WTC11 (cell line): ENCODE data around the gene TOR1A. TPM values are rescaled to one million over a fixed set of nuclear protein-coding genes. Genes with fewer than 3 reads are reported as not detected.

Source experiments
- ATAC-seq: fragments of 200-7000 bp; cut with Tn5 transposase; 2 replicates; pipeline ENCODE4 v1.10.0; 2021; ENCODE audit warnings: mild to moderate bottlenecking, moderate library complexity
- CTCF ChIA-PET: fragments of 300-600 bp; sonication (Branson Sonifier 250); formaldehyde crosslinking; loops from one replicate; lab custom pipeline; 2021; ENCODE audit warnings: antibody characterized with exemption; lab: Charles Lee
- POLR2A ChIA-PET: fragments of 350-600 bp; sonication (Branson Sonifier 250); formaldehyde crosslinking; loops from one replicate; lab custom pipeline; 2021; ENCODE audit warnings: antibody characterized with exemption; lab: Charles Lee
- DNase-seq: peaks from one replicate; pipeline ENCODE4 v3.0.0; 2021; ENCODE audit warnings: low spot score
- H3K27ac Mint-ChIP-seq: 2 replicates; pipeline ENCODE4 v1.8.0; 2021; ENCODE audit warnings: mixed read lengths
- H3K27me3 Mint-ChIP-seq: 2 replicates; pipeline ENCODE4 v1.8.0; 2021; ENCODE audit warnings: low read depth, mild to moderate bottlenecking, moderate library complexity, mixed read lengths
- H3K36me3 Mint-ChIP-seq: 2 replicates; pipeline ENCODE4 v1.8.0; 2021; ENCODE audit warnings: mixed read lengths
- H3K4me1 Mint-ChIP-seq: 2 replicates; pipeline ENCODE4 v1.8.0; 2022; ENCODE audit warnings: mixed read lengths
- H3K4me3 Mint-ChIP-seq: 2 replicates; pipeline ENCODE4 v1.8.0; 2021; ENCODE audit warnings: mild to moderate bottlenecking, moderate library complexity, mixed read lengths
- H3K9me3 Mint-ChIP-seq: 2 replicates; pipeline ENCODE4 v1.8.0; 2021; ENCODE audit warnings: mixed read lengths
- CBFB ChIP-seq: sonication (generic); formaldehyde crosslinking; IDR thresholded peaks from 2 replicates; pipeline ENCODE4 v1.8.1; 2022; ENCODE audit warnings: mild to moderate bottlenecking, low read depth, missing genetic modification reagents
- FOXP1 ChIP-seq: sonication (generic); formaldehyde crosslinking; IDR thresholded peaks from 2 replicates; pipeline ENCODE4 v1.8.0; 2022; ENCODE audit warnings: missing genetic modification reagents, mild to moderate bottlenecking, moderate library complexity, borderline replicate concordance
- JAZF1 ChIP-seq: fragments of 250-450 bp; sonication (Bioruptor Pico); IDR thresholded peaks from 2 replicates; pipeline ENCODE4 v1.9.0; 2021; ENCODE audit warnings: moderate library complexity, mild to moderate bottlenecking, inconsistent platforms
- JUN ChIP-seq: sonication (generic); formaldehyde crosslinking; IDR thresholded peaks from 2 replicates; pipeline ENCODE4 v1.8.0; 2023; ENCODE audit warnings: mild to moderate bottlenecking, missing genetic modification reagents
- NR1H2 ChIP-seq: sonication (generic); formaldehyde crosslinking; IDR thresholded peaks from 2 replicates; pipeline ENCODE4 v1.9.0; 2021; ENCODE audit warnings: mild to moderate bottlenecking, moderate library complexity, missing genetic modification reagents
- PRRX2 ChIP-seq: fragments of 250-450 bp; sonication (Bioruptor Pico); IDR thresholded peaks from 2 replicates; pipeline ENCODE4 v1.8.0; 2021; ENCODE audit warnings: mild to moderate bottlenecking
- SOX15 ChIP-seq: fragments of 250-450 bp; sonication (Bioruptor Pico); IDR thresholded peaks from 2 replicates; pipeline ENCODE4 v1.9.0; 2021; ENCODE audit warnings: mild to moderate bottlenecking
- ZBTB21 ChIP-seq: sonication (generic); formaldehyde crosslinking; IDR thresholded peaks from 2 replicates; pipeline ENCODE4 v1.8.1; 2023; ENCODE audit warnings: mild to moderate bottlenecking, missing genetic modification reagents, borderline replicate concordance
- ZNF138 ChIP-seq: sonication (generic); formaldehyde crosslinking; conservative IDR thresholded peaks from 2 replicates; pipeline ENCODE4 v1.8.1; 2022; ENCODE audit warnings: mild to moderate bottlenecking, moderate library complexity, missing genetic modification reagents
- ZNF263 ChIP-seq: sonication (generic); formaldehyde crosslinking; IDR thresholded peaks from 2 replicates; pipeline ENCODE4 v1.8.1; 2022; ENCODE audit warnings: low read depth, mild to moderate bottlenecking, moderate library complexity, missing genetic modification reagents
- ZNF423 ChIP-seq: fragments of 250-450 bp; sonication (Bioruptor Pico); IDR thresholded peaks from 2 replicates; pipeline ENCODE4 v2.1.2; 2022; ENCODE audit warnings: mild to moderate bottlenecking, moderate library complexity
- total RNA-seq: library from RNA; stranded (reverse); gene quantifications from 3 replicates; pipeline ENCODE4 v1.2.3, GENCODE V29; 2021
- TF ChIP-seq, protein P1 (sequence below): sonication (generic); formaldehyde crosslinking; IDR thresholded peaks from 2 replicates; pipeline ENCODE4 v1.8.1; 2023; ENCODE audit warnings: mild to moderate bottlenecking, missing genetic modification reagents, moderate library complexity
- TF ChIP-seq, protein P2 (sequence below): fragments of 250-450 bp; sonication (Bioruptor Pico); IDR thresholded peaks from 2 replicates; pipeline ENCODE4 v1.9.0; 2021; ENCODE audit warnings: mild to moderate bottlenecking
- TF ChIP-seq, protein P3 (sequence below): sonication (generic); formaldehyde crosslinking; IDR thresholded peaks from 2 replicates; pipeline ENCODE4 v1.8.1; 2023; ENCODE audit warnings: mild to moderate bottlenecking, missing genetic modification reagents
- TF ChIP-seq, protein P4 (sequence below): sonication (generic); formaldehyde crosslinking; IDR thresholded peaks from 2 replicates; pipeline ENCODE4 v1.8.0; 2022; ENCODE audit warnings: mild to moderate bottlenecking, missing genetic modification reagents
- TF ChIP-seq, protein P5 (sequence below): fragments of 250-450 bp; sonication (Bioruptor Pico); IDR thresholded peaks from 2 replicates; pipeline ENCODE4 v1.9.0; 2021; ENCODE audit warnings: moderate library complexity, mild to moderate bottlenecking, inconsistent platforms, borderline replicate concordance
- TF ChIP-seq, protein P6 (sequence below): sonication (generic); formaldehyde crosslinking; conservative IDR thresholded peaks from 2 replicates; pipeline ENCODE4 v1.8.1; 2023; ENCODE audit warnings: mild to moderate bottlenecking, low read depth, missing genetic modification reagents, moderate library complexity
- TF ChIP-seq, protein P7 (sequence below): sonication (generic); formaldehyde crosslinking; IDR thresholded peaks from 2 replicates; pipeline ENCODE4 v1.8.0; 2022; ENCODE audit warnings: mild to moderate bottlenecking, missing genetic modification reagents
- TF ChIP-seq, protein P8 (sequence below): sonication (generic); formaldehyde crosslinking; IDR thresholded peaks from 2 replicates; pipeline ENCODE4 v1.8.0; 2023; ENCODE audit warnings: missing genetic modification reagents

TOR1A gene
- total RNA-seq, 1 experiment from 2014 or later = 32.7 TPM

DNA sequence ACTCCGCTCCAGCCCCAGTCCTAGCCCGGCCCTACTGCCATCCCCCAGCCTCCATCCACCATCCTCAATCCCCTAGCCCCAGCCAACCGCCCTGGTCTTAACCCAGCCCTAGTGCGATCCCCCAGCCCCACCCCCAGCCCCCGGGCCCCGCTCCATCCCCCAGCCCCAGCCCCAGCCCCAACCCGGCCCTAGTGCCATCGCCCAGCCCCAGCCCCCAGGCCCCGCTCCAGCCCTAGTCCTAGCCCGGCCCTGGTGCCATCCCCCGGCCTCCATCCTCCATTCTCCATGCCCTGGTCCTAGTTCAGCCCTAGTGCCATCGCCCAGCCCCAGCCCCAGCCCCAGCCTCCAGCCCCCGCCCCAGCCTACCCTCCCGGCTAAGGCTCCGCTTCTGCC is 398 bp downstream of the TOR1A start:
- TF ChIP-seq JUN (CRISPR knock-in tag) = no peak
- no peak for TF ChIP-seq JAZF1 (CRISPR knock-in tag)
- TF ChIP-seq, all 79 proteins: peak for 0
- peaks cover 24% of the 10 kb centered on the region for H3K36me3 Mint-ChIP-seq
- CTCF ChIA-PET = no interaction called here
- H3K9me3 Mint-ChIP-seq = no peaks in the 10 kb centered on the region
- no peaks in the 10 kb centered on the region for H3K27me3 Mint-ChIP-seq
- H3K4me3 Mint-ChIP-seq = peak overlapping the region; percentile 77
- DNase-seq (no peak), ATAC-seq (peak; percentile 44)
- H3K27ac Mint-ChIP-seq = no peak overlapping the region
- peaks cover 9% of the 10 kb centered on the region for H3K4me1 Mint-ChIP-seq
- POLR2A ChIA-PET = interaction anchor here (1.4 kb wide), 1 partner anchor 12 kb away, joined by 3 read pairs; the partner anchor contains the start of genes C9orf78 and USP20

DNA sequence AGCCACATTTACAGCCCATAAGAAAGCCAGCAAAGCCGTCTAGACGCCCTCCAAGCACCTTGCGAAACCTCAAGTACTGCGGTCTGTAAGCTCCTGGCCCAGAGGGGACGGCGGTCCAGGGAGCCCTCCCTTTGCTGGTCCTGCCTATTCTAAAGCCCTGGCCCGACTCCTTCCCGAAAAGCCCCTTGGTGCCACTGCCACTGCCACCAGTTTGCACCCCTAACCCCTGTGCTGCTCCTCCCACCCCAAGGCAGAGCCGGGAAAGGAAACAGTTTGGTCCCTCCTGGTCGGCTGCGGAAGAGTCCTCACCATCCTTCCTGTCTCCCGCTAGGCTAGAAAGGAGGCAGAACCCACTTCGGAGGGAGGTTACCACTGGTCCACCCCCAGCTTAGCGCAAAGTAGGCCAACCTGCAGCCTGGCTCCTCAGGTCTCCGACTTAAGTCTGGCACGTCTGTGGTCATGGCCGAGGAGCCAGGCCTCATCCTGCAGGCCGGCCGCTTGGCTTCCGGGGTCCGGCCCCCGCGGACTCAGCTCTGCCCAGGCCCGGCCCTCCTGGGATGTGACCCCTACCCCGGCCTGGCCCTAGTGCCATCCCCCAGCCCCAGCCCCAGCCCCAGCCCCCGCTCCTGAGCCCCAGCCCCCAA is 916 bp downstream of the TOR1A start:
- H3K4me1 Mint-ChIP-seq = peaks cover 9% of the 10 kb centered on the region
- H3K9me3 Mint-ChIP-seq = no peaks in the 10 kb centered on the region
- POLR2A ChIA-PET = interaction anchor here (0.6 to 1.4 kb wide), 4 partner anchors 12 to 1159 kb away, joined by 3 to 9 read pairs (median 6); partner anchors contain the start of genes C9orf78, FNBP1 and USP20
- H3K27me3 Mint-ChIP-seq = no peaks in the 10 kb centered on the region
- CTCF ChIA-PET = interaction anchor here (0.8 kb wide), 1 partner anchor 33 kb away, joined by 3 read pairs; no protein-coding TSS in a partner anchor
- peak overlapping the region; percentile 69 for H3K27ac Mint-ChIP-seq
- ATAC-seq (peak; percentile 33), DNase-seq (peak; percentile 19)
- H3K4me3 Mint-ChIP-seq = peak overlapping the region; percentile 77
- TF ChIP-seq, protein P1, sequence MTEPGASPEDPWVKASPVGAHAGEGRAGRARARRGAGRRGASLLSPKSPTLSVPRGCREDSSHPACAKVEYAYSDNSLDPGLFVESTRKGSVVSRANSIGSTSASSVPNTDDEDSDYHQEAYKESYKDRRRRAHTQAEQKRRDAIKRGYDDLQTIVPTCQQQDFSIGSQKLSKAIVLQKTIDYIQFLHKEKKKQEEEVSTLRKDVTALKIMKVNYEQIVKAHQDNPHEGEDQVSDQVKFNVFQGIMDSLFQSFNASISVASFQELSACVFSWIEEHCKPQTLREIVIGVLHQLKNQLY (CRISPR knock-in tag) = no peak
- TF ChIP-seq, protein P2, sequence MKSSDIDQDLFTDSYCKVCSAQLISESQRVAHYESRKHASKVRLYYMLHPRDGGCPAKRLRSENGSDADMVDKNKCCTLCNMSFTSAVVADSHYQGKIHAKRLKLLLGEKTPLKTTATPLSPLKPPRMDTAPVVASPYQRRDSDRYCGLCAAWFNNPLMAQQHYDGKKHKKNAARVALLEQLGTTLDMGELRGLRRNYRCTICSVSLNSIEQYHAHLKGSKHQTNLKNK = no peak
- peak; percentile 54; the same call in 1 of the 2 replicates for TF ChIP-seq FOXP1 (CRISPR knock-in tag)
- H3K36me3 Mint-ChIP-seq = peaks cover 26% of the 10 kb centered on the region

DNA sequence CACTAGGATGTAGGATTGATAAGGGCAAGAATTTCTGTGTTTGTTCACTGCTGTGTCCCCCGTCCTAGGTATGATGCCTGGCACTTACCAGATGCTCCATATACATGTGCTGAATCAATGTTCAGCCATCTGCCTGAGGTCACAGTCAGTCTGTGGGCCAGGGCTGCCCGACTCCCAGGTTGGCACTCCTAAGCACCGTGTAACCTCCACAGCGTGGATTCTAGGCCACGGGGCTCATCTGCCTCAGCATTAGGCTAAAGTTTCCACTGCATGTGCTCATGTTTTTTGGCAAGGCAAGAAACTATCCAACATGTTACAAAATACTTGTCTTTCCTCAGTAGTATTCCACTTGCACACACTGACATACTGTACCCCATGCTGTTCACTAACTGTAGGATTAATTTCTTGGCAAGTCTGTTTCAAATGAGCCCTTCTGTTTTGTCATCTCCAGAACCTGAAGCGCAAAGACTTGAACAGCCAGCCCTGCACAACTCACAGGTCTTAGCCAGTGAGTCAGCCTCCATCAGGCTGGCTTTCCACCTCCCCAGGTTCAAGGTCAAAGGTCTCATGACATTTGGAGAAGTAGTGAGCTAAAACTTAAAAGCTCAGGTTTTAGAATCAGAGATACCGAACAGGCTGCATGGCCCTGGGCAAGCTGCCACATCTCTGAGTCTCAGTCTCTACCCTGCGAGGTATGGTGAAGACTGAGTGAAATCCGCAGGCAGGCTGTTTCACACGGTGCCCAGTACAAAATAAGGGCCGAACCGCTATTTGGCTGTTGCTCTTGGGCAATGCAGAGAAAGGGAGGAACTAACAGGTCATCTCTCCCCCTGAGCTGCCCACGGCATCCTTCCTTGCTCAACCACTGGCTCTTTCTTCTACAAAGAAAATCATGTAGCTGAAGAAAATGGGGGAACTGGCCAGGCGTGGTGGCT is 7.2 kb downstream of the TOR1A start:
- Mint-ChIP-seq H3K4me3 (no peak overlapping the region), H3K36me3 (peaks cover 60% of the 10 kb centered on the region), H3K4me1 (no peaks in the 10 kb centered on the region), H3K9me3 (no peaks in the 10 kb centered on the region), H3K27me3 (no peaks in the 10 kb centered on the region), H3K27ac (no peak overlapping the region)
- DNase-seq (no peak), ATAC-seq (no peak)
- CTCF ChIA-PET = no interaction called here
- POLR2A ChIA-PET = no interaction called here
- TF ChIP-seq, protein P3, sequence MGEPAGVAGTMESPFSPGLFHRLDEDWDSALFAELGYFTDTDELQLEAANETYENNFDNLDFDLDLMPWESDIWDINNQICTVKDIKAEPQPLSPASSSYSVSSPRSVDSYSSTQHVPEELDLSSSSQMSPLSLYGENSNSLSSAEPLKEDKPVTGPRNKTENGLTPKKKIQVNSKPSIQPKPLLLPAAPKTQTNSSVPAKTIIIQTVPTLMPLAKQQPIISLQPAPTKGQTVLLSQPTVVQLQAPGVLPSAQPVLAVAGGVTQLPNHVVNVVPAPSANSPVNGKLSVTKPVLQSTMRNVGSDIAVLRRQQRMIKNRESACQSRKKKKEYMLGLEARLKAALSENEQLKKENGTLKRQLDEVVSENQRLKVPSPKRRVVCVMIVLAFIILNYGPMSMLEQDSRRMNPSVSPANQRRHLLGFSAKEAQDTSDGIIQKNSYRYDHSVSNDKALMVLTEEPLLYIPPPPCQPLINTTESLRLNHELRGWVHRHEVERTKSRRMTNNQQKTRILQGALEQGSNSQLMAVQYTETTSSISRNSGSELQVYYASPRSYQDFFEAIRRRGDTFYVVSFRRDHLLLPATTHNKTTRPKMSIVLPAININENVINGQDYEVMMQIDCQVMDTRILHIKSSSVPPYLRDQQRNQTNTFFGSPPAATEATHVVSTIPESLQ (CRISPR knock-in tag) = no peak
- TF ChIP-seq ZNF138 (CRISPR knock-in tag) = no peak
- TF ChIP-seq ZNF423 = no peak
- TF ChIP-seq CBFB (CRISPR knock-in tag) = no peak
- TF ChIP-seq, protein P4, sequence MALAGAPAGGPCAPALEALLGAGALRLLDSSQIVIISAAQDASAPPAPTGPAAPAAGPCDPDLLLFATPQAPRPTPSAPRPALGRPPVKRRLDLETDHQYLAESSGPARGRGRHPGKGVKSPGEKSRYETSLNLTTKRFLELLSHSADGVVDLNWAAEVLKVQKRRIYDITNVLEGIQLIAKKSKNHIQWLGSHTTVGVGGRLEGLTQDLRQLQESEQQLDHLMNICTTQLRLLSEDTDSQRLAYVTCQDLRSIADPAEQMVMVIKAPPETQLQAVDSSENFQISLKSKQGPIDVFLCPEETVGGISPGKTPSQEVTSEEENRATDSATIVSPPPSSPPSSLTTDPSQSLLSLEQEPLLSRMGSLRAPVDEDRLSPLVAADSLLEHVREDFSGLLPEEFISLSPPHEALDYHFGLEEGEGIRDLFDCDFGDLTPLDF (CRISPR knock-in tag) = no peak
- no peak for TF ChIP-seq ZNF263 (CRISPR knock-in tag)
- no peak for TF ChIP-seq SOX15 (CRISPR knock-in tag)
- no peak for TF ChIP-seq PRRX2 (CRISPR knock-in tag)
- TF ChIP-seq, protein P5, sequence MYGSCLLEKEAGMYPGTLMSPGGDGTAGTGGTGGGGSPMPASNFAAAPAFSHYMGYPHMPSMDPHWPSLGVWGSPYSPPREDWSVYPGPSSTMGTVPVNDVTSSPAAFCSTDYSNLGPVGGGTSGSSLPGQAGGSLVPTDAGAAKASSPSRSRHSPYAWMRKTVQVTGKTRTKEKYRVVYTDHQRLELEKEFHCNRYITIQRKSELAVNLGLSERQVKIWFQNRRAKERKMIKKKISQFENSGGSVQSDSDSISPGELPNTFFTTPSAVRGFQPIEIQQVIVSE (CRISPR knock-in tag) = no peak
- TF ChIP-seq, protein P6, sequence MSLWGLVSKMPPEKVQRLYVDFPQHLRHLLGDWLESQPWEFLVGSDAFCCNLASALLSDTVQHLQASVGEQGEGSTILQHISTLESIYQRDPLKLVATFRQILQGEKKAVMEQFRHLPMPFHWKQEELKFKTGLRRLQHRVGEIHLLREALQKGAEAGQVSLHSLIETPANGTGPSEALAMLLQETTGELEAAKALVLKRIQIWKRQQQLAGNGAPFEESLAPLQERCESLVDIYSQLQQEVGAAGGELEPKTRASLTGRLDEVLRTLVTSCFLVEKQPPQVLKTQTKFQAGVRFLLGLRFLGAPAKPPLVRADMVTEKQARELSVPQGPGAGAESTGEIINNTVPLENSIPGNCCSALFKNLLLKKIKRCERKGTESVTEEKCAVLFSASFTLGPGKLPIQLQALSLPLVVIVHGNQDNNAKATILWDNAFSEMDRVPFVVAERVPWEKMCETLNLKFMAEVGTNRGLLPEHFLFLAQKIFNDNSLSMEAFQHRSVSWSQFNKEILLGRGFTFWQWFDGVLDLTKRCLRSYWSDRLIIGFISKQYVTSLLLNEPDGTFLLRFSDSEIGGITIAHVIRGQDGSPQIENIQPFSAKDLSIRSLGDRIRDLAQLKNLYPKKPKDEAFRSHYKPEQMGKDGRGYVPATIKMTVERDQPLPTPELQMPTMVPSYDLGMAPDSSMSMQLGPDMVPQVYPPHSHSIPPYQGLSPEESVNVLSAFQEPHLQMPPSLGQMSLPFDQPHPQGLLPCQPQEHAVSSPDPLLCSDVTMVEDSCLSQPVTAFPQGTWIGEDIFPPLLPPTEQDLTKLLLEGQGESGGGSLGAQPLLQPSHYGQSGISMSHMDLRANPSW (CRISPR knock-in tag) = no peak
- TF ChIP-seq ZBTB21 (CRISPR knock-in tag) = no peak
- no peak for TF ChIP-seq NR1H2 (CRISPR knock-in tag)
- TF ChIP-seq, protein P7, sequence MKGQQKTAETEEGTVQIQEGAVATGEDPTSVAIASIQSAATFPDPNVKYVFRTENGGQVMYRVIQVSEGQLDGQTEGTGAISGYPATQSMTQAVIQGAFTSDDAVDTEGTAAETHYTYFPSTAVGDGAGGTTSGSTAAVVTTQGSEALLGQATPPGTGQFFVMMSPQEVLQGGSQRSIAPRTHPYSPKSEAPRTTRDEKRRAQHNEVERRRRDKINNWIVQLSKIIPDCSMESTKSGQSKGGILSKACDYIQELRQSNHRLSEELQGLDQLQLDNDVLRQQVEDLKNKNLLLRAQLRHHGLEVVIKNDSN (CRISPR knock-in tag) = no peak
- TF ChIP-seq, protein P8, sequence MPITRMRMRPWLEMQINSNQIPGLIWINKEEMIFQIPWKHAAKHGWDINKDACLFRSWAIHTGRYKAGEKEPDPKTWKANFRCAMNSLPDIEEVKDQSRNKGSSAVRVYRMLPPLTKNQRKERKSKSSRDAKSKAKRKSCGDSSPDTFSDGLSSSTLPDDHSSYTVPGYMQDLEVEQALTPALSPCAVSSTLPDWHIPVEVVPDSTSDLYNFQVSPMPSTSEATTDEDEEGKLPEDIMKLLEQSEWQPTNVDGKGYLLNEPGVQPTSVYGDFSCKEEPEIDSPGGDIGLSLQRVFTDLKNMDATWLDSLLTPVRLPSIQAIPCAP = no peak
